Activated CD8-positive, alpha-beta memory T cell treated with anti-CD3 and anti-CD28 coated beads for 4 hours (primary cell): ENCODE results near the gene HLA-DMB.
A peak's percentile ranks its signal among the peaks of the same experiment; 100 is the strongest.

Source experiments
- DNase-seq, 2 donors: peaks; one replicate each; pipeline ENCODE4 v3.0.0-alpha.2; 2020; ENCODE audit warnings: low read depth in 2 of 2

The HLA-DMB gene

DNA sequence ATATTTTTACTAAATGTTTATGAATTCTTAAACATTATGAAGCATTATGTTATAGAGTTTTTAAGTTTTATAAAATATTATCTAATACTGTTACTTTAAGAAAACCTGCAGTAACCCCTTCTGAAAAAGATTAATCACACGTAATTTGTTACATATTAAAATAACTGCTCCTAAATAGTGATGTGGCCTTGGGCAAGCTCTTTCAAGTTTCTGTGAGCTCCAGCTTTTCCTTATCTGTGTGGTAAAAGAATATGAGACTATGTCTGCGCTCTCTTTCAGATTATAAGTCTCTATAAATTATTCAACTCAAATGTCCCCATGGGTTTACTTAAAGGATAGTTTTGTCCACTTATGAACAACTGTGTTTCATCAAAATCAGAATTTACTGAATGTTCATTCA, 31.9 kb downstream of the HLA-DMB start:
- no peak for DNase-seq

DNA sequence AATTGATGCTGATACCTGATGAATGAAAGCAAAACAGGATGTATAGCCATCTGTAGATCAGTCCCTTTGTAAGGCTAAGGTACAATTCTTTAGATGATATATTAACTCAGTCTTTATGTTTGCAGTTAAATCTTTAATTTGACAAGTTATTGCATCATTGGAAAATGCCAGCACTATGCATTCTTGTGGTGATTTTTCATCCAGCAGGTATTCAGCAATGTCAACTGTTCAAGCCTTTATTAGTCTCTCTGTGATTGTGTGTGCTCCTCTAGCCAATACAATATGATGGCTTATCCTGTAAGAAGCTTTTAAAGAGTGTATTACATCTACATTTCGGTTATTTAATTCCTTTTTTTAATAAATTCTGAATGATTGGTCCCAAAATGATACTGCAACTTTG, 34.3 kb downstream of the HLA-DMB start:
- no peak for DNase-seq

DNA sequence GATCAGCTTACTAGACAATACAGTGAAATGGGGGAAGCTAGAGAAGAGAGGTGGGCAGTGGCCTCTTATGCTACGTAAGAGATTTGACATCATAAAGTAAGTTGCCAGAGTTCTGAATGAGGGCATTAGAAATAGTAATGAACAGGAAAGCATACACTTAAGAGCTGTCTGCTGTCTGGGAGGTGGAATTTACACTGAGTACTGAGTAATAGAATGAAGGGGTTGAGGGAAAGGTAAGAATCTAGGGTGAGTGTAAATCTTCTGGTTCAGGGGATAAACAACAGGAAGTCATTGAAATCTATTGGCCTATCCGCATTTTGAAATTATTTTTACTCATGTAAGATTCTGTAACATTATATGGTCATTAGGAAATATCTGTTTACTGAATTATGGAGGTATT, 35.8 kb downstream of the HLA-DMB start:
- DNase-seq = no peak

DNA sequence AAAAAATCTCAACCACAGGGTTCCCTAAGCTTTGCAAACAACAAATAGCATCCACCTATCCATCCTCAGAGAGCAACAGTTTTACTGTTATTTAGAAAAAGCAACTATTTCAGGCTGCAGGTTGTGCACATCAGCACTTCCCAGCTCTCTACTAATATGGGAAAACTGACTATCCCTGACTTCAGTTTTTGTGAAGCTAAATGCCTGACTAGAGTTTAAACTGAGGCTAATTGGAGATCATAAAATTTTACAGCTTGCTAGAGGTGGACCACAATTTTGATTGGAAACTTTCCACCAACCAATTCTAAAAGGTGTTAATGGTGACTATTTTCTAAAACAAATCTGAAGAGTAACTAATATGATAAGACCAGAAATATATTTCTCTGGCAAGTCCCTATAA, 36.9 kb downstream of the HLA-DMB start:
- DNase-seq = no peak

DNA sequence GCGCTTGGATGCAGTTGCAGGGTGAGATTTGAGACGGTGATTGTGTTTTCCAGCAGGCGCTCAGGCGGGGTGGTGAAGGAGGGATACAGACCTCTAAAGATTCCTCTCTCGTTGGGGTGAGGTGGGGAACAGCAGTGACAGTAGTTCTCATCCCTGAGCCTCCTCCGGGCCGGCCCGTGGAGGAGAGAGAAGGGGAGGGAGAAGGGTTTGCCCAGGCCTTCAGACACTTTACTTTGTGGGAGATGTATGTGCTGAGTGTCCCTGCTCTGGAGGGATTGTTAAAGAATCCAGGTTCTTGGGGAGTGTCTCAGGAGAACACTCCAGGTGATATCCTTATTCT, 45.9 kb downstream of the HLA-DMB start:
- DNase-seq = no peak

DNA sequence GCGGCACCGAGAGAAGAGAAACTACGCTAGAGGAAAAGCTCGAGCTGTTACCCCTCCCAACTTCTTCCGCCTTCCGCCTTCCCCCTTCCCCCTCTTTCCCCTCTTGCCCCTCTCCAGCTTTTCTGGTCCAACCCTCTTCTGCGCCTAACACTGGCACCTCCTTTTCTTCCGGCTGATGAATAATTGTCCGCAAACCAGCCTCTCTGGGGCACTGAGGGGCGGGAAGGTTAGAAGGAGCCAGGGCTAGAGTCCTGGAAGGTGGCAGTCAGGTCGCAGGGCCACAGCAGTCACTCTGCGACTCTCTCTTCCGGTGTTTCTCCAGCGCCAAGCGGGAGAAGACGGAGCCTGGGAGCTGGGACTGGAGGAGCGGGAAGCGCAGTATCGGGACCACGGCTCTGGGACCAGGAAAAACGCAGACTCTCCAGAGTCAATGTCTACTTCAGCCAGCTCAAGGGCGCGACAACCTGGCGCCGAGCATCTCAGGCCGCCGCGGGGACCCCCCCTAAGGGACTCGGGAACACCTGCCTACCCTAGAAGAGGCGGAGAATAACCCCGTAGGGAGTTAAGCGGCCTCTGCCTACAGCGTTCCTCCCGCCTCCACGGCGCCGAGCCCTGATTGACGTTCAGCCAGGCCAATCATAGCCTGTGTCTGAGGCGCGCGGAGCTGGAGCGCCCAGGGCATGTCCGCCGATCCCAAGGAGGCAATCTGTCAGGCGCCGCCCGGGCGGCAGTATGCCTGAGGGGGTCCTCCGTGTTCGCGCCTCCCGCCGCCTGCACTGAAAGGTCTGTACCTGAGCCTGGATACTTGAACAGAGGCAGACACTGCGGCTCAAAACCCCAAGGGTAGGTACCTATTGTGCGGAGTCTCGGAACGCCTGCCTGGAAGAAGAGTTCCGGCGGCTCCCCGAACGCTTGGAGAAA, 46.5 kb downstream of the HLA-DMB start:
- peak; percentile 86 to 91 for DNase-seq

DNA sequence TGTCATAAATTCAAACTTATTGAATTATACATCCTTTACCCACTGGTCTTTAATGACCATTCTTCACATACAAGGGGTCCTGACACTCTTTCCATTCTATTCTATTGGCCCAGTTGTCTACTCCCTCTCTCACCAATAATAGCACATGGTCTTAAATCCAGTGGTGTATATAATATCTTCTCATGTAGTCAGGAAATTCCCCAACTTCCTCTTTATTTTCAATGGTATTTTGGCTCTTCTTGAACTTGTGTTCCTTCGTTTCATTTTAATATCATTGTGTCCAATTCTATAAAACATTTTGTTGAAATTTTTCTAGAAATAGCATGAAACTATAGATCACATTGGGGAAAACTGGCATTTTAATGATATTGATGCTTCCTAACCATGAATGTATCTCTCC, 50.0 kb downstream of the HLA-DMB start:
- DNase-seq = no peak

DNA sequence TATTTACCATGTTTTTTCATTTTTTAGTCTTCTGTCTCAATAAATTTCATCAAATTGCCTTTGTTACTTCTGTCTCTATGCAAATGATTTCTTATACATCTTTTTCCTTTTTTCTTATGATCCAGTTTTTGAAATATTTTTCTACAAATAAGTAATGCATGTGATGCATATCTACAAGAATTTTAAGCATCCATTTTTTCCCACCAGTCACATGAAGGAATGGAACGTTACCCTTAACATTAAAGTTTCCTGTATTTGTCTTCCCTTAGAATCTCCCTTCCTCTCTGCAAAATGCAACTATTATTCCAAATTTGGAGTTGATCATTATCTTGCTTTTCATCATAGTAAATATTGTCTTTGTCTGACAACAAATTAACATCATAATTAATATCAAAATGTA, 51.3 kb downstream of the HLA-DMB start:
- no peak for DNase-seq

DNA sequence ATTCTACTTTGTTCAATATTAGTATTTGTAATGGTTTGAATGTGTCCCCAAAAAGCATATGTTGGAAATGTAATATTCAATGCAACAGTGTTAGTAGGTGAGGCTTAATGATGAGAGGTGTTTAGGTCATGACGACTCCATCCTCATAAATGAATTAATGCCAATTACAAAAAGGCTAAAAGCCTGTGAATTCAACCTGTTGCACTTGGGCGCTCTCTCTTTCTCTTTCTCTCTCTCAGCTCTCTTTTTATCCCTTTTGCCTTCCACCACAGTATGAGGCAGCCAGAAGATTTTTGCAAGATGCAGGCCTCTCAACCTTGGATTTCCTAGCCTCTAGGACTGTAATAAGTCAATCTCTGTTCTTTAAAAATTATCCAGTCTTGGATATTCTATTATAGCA, 52.3 kb downstream of the HLA-DMB start:
- no peak for DNase-seq

DNA sequence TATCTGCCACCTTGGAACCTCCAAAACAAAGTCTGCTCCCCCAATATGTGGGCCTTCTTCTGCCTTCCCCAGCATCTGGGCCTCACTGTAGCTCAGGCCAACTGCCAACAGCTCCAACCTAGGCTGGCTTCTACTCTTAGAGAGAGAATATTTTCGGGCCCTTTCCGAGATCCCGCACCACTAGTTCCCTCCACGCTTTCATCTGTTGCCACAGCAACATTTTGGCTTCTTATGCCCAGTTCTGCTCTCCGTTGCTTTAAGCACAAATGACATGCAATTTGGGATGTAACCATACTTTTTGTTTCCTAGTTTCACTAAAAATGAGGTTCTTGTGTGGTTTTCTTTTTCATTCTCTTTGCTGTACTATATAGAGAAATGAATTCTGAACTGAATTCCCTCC, 53.2 kb downstream of the HLA-DMB start:
- no peak for DNase-seq

DNA sequence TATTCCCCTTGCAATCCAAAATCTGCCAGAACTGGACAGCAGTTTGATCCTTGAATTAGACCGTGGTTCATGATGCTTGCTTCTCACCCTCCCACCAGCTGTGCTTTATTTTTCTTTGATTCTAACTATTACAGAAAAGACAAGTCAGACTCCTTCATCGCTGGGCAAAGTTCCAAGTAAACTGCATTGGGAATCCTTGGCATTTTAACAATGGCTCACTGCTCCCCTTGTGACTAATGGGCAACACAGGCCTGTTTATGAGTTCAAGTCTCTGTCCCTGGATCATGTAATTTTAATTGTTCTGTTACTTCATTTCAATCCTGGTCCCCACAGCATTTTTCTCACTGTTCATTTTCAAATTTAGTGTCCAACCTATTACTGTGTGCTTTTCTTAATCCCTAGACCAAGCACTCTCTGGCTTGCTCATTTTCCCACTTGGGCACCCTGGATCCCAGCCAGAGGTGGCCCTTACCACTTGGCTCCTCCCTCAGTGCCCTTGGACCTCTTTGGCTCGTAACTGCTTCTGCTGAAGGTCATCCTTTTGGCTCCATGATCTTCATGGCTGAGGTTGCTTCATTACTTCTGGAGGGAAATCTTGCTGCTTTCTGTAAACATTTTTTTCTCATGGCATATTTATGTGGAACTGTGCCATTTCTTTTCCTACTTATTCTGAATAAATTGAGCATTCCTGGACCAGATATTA, 54.0 kb downstream of the HLA-DMB start:
- DNase-seq = no peak

DNA sequence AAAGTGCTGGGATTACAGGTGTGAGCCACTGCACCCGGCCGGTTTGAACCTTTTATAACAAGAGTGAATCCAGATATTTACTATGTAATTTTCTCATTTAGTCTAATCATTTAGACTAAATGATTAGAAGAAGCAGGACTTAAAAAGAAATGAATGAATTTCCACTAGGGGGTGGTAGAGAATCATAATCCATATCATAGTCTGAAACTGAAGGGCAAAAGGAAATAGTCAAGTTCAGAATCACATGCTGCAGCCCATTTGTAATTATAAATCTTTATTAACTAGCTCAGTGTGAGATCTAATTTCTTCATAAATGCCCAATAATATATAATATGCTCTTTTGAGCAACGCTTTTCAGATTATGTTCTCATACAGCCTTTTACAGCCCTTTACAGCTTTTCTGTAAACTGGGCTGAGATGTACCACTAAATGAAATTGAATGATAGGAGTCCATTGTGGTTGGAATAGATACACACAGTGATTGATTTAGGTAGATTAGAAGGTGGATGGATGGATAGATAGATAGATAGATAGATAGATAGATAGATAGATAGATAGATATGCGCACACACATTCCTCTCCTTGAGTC, 55.0 kb downstream of the HLA-DMB start:
- no peak for DNase-seq
